ENCODE data around the gene COPZ1. TPM values are rescaled to one million over a fixed set of nuclear protein-coding genes. Genes with fewer than 3 reads are reported as not detected.

The COPZ1 gene
- total RNA-seq, 1 donor from 2014 or later: 101 TPM

GRCh38 chr12:54285150-54286041 is 39.5 kb upstream of the COPZ1 start:
- Mint-ChIP-seq H3K9me3 (ENCODE audit: low read depth) (no peaks in the 10 kb centered on the region), H3K36me3 (ENCODE audit: low read depth) (peaks cover 54% of the 10 kb centered on the region), H3K4me1 (ENCODE audit: low read depth) (peaks cover 52% of the 10 kb centered on the region), H3K27ac (ENCODE audit: unreplicated experiment) (peak overlapping the region; percentile 59), H3K4me3 (ENCODE audit: unreplicated experiment) (peak overlapping the region; percentile 44), H3K27me3 (ENCODE audit: low read depth) (no peaks in the 10 kb centered on the region)
- no peak for DNase-seq (ENCODE audit: low spot score)
- TF ChIP-seq, protein P1, sequence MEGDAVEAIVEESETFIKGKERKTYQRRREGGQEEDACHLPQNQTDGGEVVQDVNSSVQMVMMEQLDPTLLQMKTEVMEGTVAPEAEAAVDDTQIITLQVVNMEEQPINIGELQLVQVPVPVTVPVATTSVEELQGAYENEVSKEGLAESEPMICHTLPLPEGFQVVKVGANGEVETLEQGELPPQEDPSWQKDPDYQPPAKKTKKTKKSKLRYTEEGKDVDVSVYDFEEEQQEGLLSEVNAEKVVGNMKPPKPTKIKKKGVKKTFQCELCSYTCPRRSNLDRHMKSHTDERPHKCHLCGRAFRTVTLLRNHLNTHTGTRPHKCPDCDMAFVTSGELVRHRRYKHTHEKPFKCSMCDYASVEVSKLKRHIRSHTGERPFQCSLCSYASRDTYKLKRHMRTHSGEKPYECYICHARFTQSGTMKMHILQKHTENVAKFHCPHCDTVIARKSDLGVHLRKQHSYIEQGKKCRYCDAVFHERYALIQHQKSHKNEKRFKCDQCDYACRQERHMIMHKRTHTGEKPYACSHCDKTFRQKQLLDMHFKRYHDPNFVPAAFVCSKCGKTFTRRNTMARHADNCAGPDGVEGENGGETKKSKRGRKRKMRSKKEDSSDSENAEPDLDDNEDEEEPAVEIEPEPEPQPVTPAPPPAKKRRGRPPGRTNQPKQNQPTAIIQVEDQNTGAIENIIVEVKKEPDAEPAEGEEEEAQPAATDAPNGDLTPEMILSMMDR (IDR thresholded peaks at IDR 0.05): peak; percentile 75

- Mint-ChIP-seq H3K27me3 (ENCODE audit: low read depth) (no peaks in the 10 kb centered on the region), H3K4me3 (ENCODE audit: unreplicated experiment) (no peak overlapping the region), H3K36me3 (ENCODE audit: low read depth) (peaks cover 53% of the 10 kb centered on the region), H3K9me3 (ENCODE audit: low read depth) (no peaks in the 10 kb centered on the region), H3K4me1 (ENCODE audit: low read depth) (peaks cover 51% of the 10 kb centered on the region), H3K27ac (ENCODE audit: unreplicated experiment) (peak overlapping the region; percentile 74)
- no peak for DNase-seq (ENCODE audit: low spot score)
- TF ChIP-seq, protein P1 (IDR thresholded peaks at IDR 0.05): no peak
Measured at GRCh38 chr12:54286042-54287030, 38.6 kb upstream of the COPZ1 start.

DNA sequence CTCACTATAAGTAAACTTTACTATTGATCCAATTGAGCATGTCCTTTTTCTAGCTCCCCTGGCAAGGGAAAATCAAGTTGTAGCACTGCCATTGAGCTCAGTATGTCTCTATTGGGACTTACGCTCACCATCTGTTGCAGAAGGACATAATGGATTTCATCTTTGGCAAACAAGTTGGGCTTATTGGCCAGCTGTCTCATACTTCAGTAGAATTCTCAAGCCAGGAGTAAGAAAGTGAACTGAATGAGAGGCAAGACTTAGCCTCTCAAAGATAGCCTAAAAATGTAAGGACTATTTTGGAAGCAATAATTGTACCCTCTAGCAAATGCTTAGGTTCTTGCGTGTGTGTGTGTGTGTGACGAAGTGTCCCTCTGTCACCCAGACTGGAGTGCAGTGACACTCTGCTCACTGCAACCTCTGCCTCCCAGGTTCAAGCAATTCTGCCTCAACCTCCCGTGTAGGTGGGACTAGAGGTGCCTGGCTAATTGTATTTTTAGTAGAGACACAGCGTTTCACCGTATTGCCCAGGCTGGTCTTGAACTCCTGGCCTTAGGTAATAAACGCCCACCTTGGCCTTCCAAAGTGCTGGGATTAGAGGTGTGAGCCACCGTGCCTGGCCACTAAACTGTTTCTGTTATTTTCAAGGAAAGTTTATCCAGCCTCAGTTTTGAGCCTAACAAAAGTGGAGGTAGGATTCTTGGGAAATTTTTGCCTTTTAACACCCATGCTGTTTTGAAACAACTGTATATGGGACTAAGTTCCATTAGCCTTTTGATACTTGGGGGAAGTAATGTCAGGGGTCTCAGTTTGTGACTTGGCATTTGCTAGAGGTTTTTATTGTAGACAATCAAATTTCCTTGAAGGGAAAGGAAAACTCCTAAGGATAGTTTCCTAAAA is 37.4 kb upstream of the COPZ1 start:
- H3K27ac Mint-ChIP-seq (ENCODE audit: unreplicated experiment): peak overlapping the region; percentile 22
- H3K9me3 Mint-ChIP-seq (ENCODE audit: low read depth): no peaks in the 10 kb centered on the region
- no peak overlapping the region for H3K4me3 Mint-ChIP-seq (ENCODE audit: unreplicated experiment)
- no peak for DNase-seq (ENCODE audit: low spot score)
- H3K27me3 Mint-ChIP-seq (ENCODE audit: low read depth): no peaks in the 10 kb centered on the region
- H3K4me1 Mint-ChIP-seq (ENCODE audit: low read depth): peaks cover 40% of the 10 kb centered on the region
- TF ChIP-seq, protein P1 (IDR thresholded peaks at IDR 0.05): no peak
- H3K36me3 Mint-ChIP-seq (ENCODE audit: low read depth): peaks cover 41% of the 10 kb centered on the region

DNA sequence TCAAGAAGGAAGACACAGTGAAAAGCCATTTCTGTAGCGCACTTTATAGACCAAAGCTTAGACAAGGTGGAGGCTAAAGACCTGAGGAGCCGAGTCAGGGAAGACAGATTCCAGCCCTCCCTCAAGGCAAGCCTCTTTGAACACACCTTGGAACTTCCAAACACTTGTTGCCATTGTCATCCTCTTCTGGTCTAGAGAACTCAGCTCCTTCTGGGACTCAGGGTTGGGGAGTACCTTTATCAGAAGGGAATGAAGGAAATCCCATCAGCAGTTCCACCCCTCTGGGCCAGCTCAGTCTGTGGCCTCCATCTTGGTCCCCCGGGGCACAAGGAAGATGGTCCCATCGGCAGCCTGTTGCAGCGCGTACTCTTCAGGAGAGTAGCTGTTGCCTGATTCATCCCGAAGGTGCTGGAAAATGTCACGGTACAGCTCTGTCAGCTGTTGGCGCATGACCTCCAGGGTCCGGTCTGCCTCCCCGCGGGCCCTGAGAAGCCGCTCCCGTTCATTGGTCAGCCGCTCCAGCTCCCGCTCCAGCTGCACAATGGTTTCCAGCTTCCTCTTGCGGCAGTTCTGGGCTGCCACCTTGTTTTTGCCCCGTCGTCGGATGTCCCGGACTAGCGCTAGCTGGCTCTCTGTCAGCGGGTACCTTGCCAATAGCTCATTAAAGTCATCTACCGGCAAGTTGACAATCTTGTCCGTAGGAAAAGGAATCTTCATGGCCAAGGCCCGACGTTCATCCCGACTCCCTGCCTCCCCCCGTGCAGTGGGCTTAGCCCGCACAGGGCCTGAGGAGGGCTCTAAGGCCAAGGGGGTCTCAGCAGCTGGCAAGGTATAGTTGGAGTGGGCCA is 32.6 kb upstream of the COPZ1 start:
- Mint-ChIP-seq H3K27ac (ENCODE audit: unreplicated experiment) (no peak overlapping the region), H3K4me1 (ENCODE audit: low read depth) (no peaks in the 10 kb centered on the region), H3K27me3 (ENCODE audit: low read depth) (no peaks in the 10 kb centered on the region), H3K9me3 (ENCODE audit: low read depth) (no peaks in the 10 kb centered on the region), H3K36me3 (ENCODE audit: low read depth) (peaks cover 3% of the 10 kb centered on the region), H3K4me3 (ENCODE audit: unreplicated experiment) (no peak overlapping the region)
- TF ChIP-seq, protein P1 (IDR thresholded peaks at IDR 0.05): no peak
- DNase-seq (ENCODE audit: low spot score): peak; percentile 80
